DND-41 (cell line): Measurements from ENCODE around the gene RBP5.

Source experiments
- ATAC-seq: fragments of 200-7000 bp; cut with Tn5 transposase; 3 replicates; pipeline ENCODE4 v1.9.1; 2021; ENCODE audit warnings: low read depth; ENCODE audit not compliant: insufficient read depth
- DNase-seq: peaks from one replicate; pipeline ENCODE4 v3.0.0-alpha.2; 2020
- H2AFZ ChIP-seq: 2 replicates; pipeline ENCODE4 v1.6.0; 2012; ENCODE audit warnings: low read depth, low read length
- H3K27ac ChIP-seq: 2 replicates; pipeline ENCODE4 v1.5.1; 2012; ENCODE audit warnings: low read length, inconsistent platforms
- H3K27me3 ChIP-seq: fragments of 200-600 bp; sonication (generic); 2 replicates; pipeline ENCODE4 v1.6.0; 2012; ENCODE audit warnings: low read length, mild to moderate bottlenecking, inconsistent platforms; ENCODE audit not compliant: insufficient read depth, poor library complexity
- H3K36me3 ChIP-seq: 2 replicates; pipeline ENCODE4 v1.5.1; 2012; ENCODE audit warnings: low read length, inconsistent platforms; ENCODE audit not compliant: insufficient read depth
- H3K4me1 ChIP-seq: 2 replicates; pipeline ENCODE4 v1.5.1; 2012; ENCODE audit warnings: mild to moderate bottlenecking, low read length; ENCODE audit not compliant: insufficient read depth
- H3K4me2 ChIP-seq: 2 replicates; pipeline ENCODE4 v1.6.0; 2012; ENCODE audit warnings: mild to moderate bottlenecking, moderate library complexity, low read length, inconsistent platforms; ENCODE audit not compliant: insufficient read depth
- H3K4me3 ChIP-seq, 2 experiments: fragments of 200-600 bp in 1 of 2; shearing (Covaris generic) in 1 of 2; 2 replicates each; pipeline ENCODE4 v1.5.1; 2012 to 2016; ENCODE audit warnings: inconsistent platforms in 2 of 2, low read length in 2 of 2, mild to moderate bottlenecking in 2 of 2, low read depth in 1 of 2, moderate library complexity in 1 of 2
- H3K79me2 ChIP-seq: 2 replicates; pipeline ENCODE4 v1.6.0; 2012; ENCODE audit warnings: low read length, inconsistent platforms; ENCODE audit not compliant: insufficient read depth
- H3K9ac ChIP-seq: 2 replicates; pipeline ENCODE4 v1.6.0; 2012; ENCODE audit warnings: low read depth, mild to moderate bottlenecking, inconsistent platforms, low read length, moderate library complexity
- H3K9me3 ChIP-seq: 2 replicates; pipeline ENCODE4 v1.5.1; 2012; ENCODE audit warnings: low read length, moderate library complexity, mild to moderate bottlenecking, inconsistent platforms; ENCODE audit not compliant: insufficient read depth, severe bottlenecking
- H4K20me1 ChIP-seq: 2 replicates; pipeline ENCODE4 v1.6.0; 2012; ENCODE audit warnings: low read length; ENCODE audit not compliant: insufficient read depth
- EZH2 ChIP-seq: IDR thresholded peaks from 3 replicates; pipeline ENCODE4 v1.6.1; 2012; ENCODE audit warnings: borderline replicate concordance, low read depth, mild to moderate bottlenecking, moderate library complexity, low read length, inconsistent platforms; ENCODE audit not compliant: severe bottlenecking
- TF ChIP-seq, protein P1 (sequence below): IDR thresholded peaks from 2 replicates; pipeline ENCODE4 v1.5.1; 2012; ENCODE audit warnings: borderline replicate concordance, low read length, moderate library complexity, mild to moderate bottlenecking; ENCODE audit not compliant: poor library complexity, severe bottlenecking; ENCODE audit errors: extremely low read depth

Gene RBP5

DNA sequence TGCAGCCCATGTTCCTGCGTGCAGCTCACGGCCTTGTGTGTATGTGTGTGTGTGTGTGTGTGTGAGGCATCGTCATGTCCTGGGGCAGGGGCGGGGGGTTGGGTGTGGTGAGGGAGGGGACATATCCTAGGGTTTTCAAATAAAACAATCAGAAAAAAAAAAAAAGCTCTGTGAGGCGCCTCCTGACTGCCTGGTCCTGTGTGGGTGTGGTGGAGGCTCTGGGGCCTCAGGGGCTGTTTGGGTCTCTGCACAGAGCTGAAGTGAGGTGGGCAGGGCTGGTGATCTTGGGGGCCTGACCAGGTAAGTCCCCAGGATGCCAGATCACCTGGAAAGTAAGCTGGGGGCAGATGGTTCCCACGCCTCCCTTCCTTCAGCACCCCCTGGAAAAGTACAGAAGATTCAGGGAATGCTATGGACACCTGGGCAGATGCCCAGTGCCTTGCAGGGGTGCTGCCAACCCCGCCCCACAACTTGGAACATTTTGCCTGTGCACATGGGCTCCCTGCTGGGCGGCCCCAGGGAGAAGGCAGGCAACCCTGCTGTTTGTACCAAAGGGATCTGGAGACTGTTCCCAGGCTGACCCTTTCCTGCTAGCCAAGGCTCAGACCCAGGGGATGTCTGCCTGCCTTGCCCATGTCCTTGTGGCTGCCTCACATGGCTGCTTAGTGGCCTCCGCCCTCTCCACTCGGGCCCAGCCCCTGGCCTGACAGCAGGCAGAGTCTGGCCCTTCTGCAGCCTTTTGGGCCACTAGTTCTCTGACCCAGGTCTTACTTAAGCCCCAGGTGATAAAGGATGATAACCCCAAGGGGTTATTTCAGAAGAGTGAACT, 30.3 kb upstream of the RBP5 start:
- ATAC-seq = no peak
- Histone ChIP-seq H3K4me1 (no peaks in the 10 kb centered on the region), H3K4me2 (no peak overlapping the region), H3K9ac (no peak overlapping the region), H2AFZ (no peak overlapping the region), H3K27me3 (no peaks in the 10 kb centered on the region), H4K20me1 (no peaks in the 10 kb centered on the region), H3K36me3 (peaks cover 7% of the 10 kb centered on the region), H3K79me2 (no peaks in the 10 kb centered on the region), H3K4me3 (no peak overlapping the region), H3K27ac (no peak overlapping the region), H3K9me3 (no peaks in the 10 kb centered on the region)
- DNase-seq = no peak
- no peak for TF ChIP-seq EZH2
- TF ChIP-seq, protein P1, sequence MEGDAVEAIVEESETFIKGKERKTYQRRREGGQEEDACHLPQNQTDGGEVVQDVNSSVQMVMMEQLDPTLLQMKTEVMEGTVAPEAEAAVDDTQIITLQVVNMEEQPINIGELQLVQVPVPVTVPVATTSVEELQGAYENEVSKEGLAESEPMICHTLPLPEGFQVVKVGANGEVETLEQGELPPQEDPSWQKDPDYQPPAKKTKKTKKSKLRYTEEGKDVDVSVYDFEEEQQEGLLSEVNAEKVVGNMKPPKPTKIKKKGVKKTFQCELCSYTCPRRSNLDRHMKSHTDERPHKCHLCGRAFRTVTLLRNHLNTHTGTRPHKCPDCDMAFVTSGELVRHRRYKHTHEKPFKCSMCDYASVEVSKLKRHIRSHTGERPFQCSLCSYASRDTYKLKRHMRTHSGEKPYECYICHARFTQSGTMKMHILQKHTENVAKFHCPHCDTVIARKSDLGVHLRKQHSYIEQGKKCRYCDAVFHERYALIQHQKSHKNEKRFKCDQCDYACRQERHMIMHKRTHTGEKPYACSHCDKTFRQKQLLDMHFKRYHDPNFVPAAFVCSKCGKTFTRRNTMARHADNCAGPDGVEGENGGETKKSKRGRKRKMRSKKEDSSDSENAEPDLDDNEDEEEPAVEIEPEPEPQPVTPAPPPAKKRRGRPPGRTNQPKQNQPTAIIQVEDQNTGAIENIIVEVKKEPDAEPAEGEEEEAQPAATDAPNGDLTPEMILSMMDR = no peak

DNA sequence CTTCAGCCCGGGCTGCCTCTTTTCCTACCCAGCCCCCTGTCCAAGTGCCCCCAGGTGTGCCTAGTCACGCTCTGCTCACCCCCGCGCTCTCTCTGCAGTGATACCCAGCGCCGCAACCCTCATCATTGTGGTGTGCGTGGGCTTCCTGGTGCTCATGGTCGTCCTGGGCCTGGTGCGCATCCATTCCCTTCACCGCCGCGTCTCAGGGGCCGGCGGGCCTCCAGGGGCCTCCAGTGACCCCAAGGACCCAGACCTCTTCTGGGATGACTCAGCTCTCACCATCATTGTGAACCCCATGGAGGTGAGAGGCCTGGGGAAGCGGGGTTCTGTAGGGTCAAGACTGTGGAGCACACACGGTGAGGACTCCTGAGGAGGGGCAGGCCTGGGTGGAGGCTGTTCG, 28.7 kb upstream of the RBP5 start:
- H3K4me1 ChIP-seq = no peaks in the 10 kb centered on the region
- peaks cover 7% of the 10 kb centered on the region for H3K36me3 ChIP-seq
- ATAC-seq = no peak
- H4K20me1 ChIP-seq = no peaks in the 10 kb centered on the region
- H3K9ac ChIP-seq = no peak overlapping the region
- H3K4me2 ChIP-seq = no peak overlapping the region
- DNase-seq = no peak
- no peak overlapping the region for H3K4me3 ChIP-seq
- no peaks in the 10 kb centered on the region for H3K9me3 ChIP-seq
- no peak overlapping the region for H3K27ac ChIP-seq
- no peaks in the 10 kb centered on the region for H3K27me3 ChIP-seq
- TF ChIP-seq, protein P1 = no peak
- no peak for TF ChIP-seq EZH2
- H2AFZ ChIP-seq = no peak overlapping the region
- H3K79me2 ChIP-seq = no peaks in the 10 kb centered on the region

DNA sequence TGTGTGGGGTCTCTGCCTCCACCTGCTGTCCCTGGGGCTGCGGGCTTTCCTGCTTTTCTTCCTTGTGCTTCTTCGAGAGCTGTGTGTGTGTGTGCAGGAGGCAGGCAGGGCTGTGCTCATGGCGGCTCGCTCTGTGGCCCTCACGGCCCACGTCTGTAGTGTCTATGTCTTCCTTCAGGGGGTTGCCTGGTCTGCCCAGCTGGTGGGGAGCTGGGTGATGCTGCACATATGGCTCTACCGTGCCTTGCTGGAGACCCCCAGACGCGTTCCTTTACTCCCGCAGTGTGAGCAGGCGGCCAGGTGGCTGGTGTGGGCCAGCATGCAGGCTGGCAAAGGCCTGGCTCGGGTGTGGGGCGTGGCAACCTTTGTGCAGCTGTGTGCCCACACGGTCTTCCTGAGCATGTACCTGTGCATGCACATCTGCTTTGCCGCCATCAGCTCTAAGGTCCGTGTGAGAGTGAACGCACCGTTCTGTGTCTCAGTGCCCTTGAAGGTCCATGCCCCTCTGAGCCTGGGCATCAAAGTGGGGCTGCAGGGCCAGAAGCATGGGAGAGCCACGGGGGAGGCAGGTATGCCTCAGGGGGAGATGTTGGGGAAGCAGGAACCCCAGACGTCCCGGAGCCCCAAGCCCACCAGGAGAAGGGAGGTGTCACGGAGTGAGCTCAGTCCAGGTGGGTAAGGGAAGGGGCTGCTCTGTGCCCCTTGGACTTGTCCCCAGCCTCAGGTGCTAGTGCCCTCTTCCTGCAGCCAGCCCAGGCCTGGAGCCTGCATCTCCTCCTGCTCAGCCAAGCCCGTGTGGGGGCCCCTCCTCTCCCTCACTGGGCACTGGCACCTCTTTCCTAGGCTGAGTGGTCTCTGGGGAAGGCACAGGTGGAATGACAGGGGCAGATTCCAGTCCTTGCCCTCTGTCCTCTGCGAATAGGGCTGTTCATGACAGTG, 27.8 kb upstream of the RBP5 start:
- H3K79me2 ChIP-seq = no peaks in the 10 kb centered on the region
- no peak for DNase-seq
- H3K4me3 ChIP-seq = no peak overlapping the region
- H2AFZ ChIP-seq = no peak overlapping the region
- no peak overlapping the region for H3K4me2 ChIP-seq
- H3K9me3 ChIP-seq = no peaks in the 10 kb centered on the region
- no peaks in the 10 kb centered on the region for H3K4me1 ChIP-seq
- no peaks in the 10 kb centered on the region for H4K20me1 ChIP-seq
- no peaks in the 10 kb centered on the region for H3K27me3 ChIP-seq
- no peak for ATAC-seq
- no peak overlapping the region for H3K9ac ChIP-seq
- no peak for TF ChIP-seq EZH2
- TF ChIP-seq, protein P1 = no peak
- peaks cover 7% of the 10 kb centered on the region for H3K36me3 ChIP-seq
- H3K27ac ChIP-seq = no peak overlapping the region
